Measurements from ENCODE around the gene PARD3.

Gene PARD3

GRCh38 chr10:34333513-34333912, 481.6 kb downstream of the PARD3 start:
- no peak overlapping the region for H3K4me3 ChIP-seq (ENCODE audit: low read depth, low read length)
- peak; percentile 31 for DNase-seq (ENCODE audit: low read depth)
- TF ChIP-seq CTCF (IDR thresholded peaks at IDR 0.05; ENCODE audit: low read depth, low read length, missing control alignments): no peak
- in situ Hi-C loops (cut with HindIII; ENCODE audit: low sequenced_read_pairs): no loop called here

GRCh38 chr10:34327184-34327583, 487.9 kb downstream of the PARD3 start:
- DNase-seq (ENCODE audit: low read depth): no peak
- H3K4me3 ChIP-seq (ENCODE audit: low read depth, low read length): no peak overlapping the region
- in situ Hi-C loops (cut with HindIII; ENCODE audit: low sequenced_read_pairs): no loop called here
- no peak for TF ChIP-seq CTCF (IDR thresholded peaks at IDR 0.05; ENCODE audit: low read depth, low read length, missing control alignments)

- in situ Hi-C loops (cut with HindIII; ENCODE audit: low sequenced_read_pairs): no loop called here
- no peak for DNase-seq (ENCODE audit: low read depth)
- TF ChIP-seq CTCF (IDR thresholded peaks at IDR 0.05; ENCODE audit: low read depth, low read length, missing control alignments): no peak
- H3K4me3 ChIP-seq (ENCODE audit: low read depth, low read length): no peak overlapping the region
Observed at GRCh38 chr10:34323192-34323591, 491.9 kb downstream of the PARD3 start.

GRCh38 chr10:34320265-34320664, 494.8 kb downstream of the PARD3 start:
- no peak overlapping the region for H3K4me3 ChIP-seq (ENCODE audit: low read depth, low read length)
- in situ Hi-C loops (cut with HindIII; ENCODE audit: low sequenced_read_pairs): no loop called here
- TF ChIP-seq CTCF (IDR thresholded peaks at IDR 0.05; ENCODE audit: low read depth, low read length, missing control alignments): no peak
- no peak for DNase-seq (ENCODE audit: low read depth)

GRCh38 chr10:34319197-34319846, 495.8 kb downstream of the PARD3 start:
- no peak overlapping the region for H3K4me3 ChIP-seq (ENCODE audit: low read depth, low read length)
- in situ Hi-C loops (cut with HindIII; ENCODE audit: low sequenced_read_pairs): no loop called here
- TF ChIP-seq CTCF (IDR thresholded peaks at IDR 0.05; ENCODE audit: low read depth, low read length, missing control alignments): no peak
- DNase-seq (ENCODE audit: low read depth): peak; percentile 86

GRCh38 chr10:34316154-34316553, 498.9 kb downstream of the PARD3 start:
- no peak overlapping the region for H3K4me3 ChIP-seq (ENCODE audit: low read depth, low read length)
- TF ChIP-seq CTCF (IDR thresholded peaks at IDR 0.05; ENCODE audit: low read depth, low read length, missing control alignments): no peak
- no peak for DNase-seq (ENCODE audit: low read depth)
- in situ Hi-C loops (cut with HindIII; ENCODE audit: low sequenced_read_pairs): no loop called here
